HG02642 (cell line): ENCODE results near the gene CTDSPL2.
"Not testable (repeated sequence)": the region's sequence is repeated elsewhere in the genome, so short reads cannot be mapped to it uniquely, and the experiment has no call there.

Source experiments
- ATAC-seq: cut with Tn5 transposase; IDR thresholded peaks from one replicate; pipeline ENCODE4 v1.9.1; 2021; ENCODE audit warnings: mild to moderate bottlenecking; ENCODE audit not compliant: unreplicated experiment, poor library complexity

CTDSPL2 gene

GRCh38 chr15:44426975-44427755 lies at the start of gene CTDSPL2:
Gene CTDSPL2, plus strand, starts transcription at chr15:44427629. Its CDS starts 31,386 bp downstream, at chr15:44459015.
- peak; percentile 96 for ATAC-seq

GRCh38 chr15:44381236-44381635 lies 46.2 kb upstream of the CTDSPL2 start:
- no peak for ATAC-seq

GRCh38 chr15:44385344-44385942 lies 42.0 kb upstream of the CTDSPL2 start:
- no peak for ATAC-seq

- no peak for ATAC-seq
These were observed 33.4 kb upstream of the CTDSPL2 start for GRCh38 chr15:44394062-44394461.

GRCh38 chr15:44394562-44394961 lies 32.9 kb upstream of the CTDSPL2 start:
- ATAC-seq, result no peak

- no peak for ATAC-seq
These were observed 29.6 kb upstream of the CTDSPL2 start for GRCh38 chr15:44397869-44398268.

- no peak for ATAC-seq
These were observed 13.4 kb upstream of the CTDSPL2 start for GRCh38 chr15:44414001-44414400.

- peak; percentile 19 for ATAC-seq
These were observed 611 bp downstream of the CTDSPL2 start for GRCh38 chr15:44427756-44428724.

- no peak for ATAC-seq
These were observed 8.7 kb downstream of the CTDSPL2 start for GRCh38 chr15:44435893-44436667.

- no peak for ATAC-seq
These were observed 11.0 kb downstream of the CTDSPL2 start for GRCh38 chr15:44438402-44438801.

GRCh38 chr15:44441095-44441501 lies 13.7 kb downstream of the CTDSPL2 start:
- no peak for ATAC-seq

- ATAC-seq, result no peak
These were observed 16.1 kb downstream of the CTDSPL2 start for GRCh38 chr15:44443515-44443914.

GRCh38 chr15:44447772-44448376 lies 20.4 kb downstream of the CTDSPL2 start:
- no peak for ATAC-seq

- ATAC-seq, result no peak
These were observed 22.7 kb downstream of the CTDSPL2 start for GRCh38 chr15:44450172-44450571.

- not testable (repeated sequence) for ATAC-seq
These were observed 26.3 kb downstream of the CTDSPL2 start for GRCh38 chr15:44453578-44454283.

GRCh38 chr15:44458429-44458828 lies 31.0 kb downstream of the CTDSPL2 start:
- ATAC-seq, result no peak

GRCh38 chr15:44468709-44469385 lies 41.4 kb downstream of the CTDSPL2 start:
- ATAC-seq, result no peak

- no peak for ATAC-seq
These were observed 44.5 kb downstream of the CTDSPL2 start for GRCh38 chr15:44471885-44472455.
